Right cardiac atrium (tissue), 5 donors: ENCODE results near the gene PRICKLE3. TPM values are rescaled to one million over a fixed set of nuclear protein-coding genes. Genes with fewer than 3 reads are reported as not detected.
"Not testable (repeated sequence)": the region's sequence is repeated elsewhere in the genome, so short reads cannot be mapped to it uniquely, and the experiment has no call there.

Source experiments
- ATAC-seq, 2 donors: fragments of 200-7000 bp; cut with Tn5 transposase; one replicate each; pipeline versions ENCODE4 v1.8.0 to v1.9.1; 2020; ENCODE audit warnings: moderate library complexity in 2 of 2, mild to moderate bottlenecking in 1 of 2
- DNase-seq, 3 donors: peaks; one replicate each; pipeline ENCODE4 v3.0.0-alpha.2; 2020
- H3K27ac ChIP-seq: one replicate; pipeline ENCODE4 v1.5.1; 2013; ENCODE audit warnings: mild to moderate bottlenecking, low read length, control low read depth, moderate library complexity
- H3K27me3 ChIP-seq: one replicate; pipeline ENCODE4 v1.6.1; 2013; ENCODE audit not compliant: control insufficient read depth, insufficient read depth
- H3K4me1 ChIP-seq: one replicate; pipeline ENCODE4 v1.6.1; 2013; ENCODE audit warnings: low read length; ENCODE audit not compliant: control insufficient read depth, insufficient read depth
- H3K4me3 ChIP-seq: one replicate; pipeline ENCODE4 v1.5.1; 2013; ENCODE audit warnings: low read length, control low read depth
- H3K9me3 ChIP-seq: one replicate; pipeline ENCODE4 v1.6.1; 2013; ENCODE audit warnings: low read length; ENCODE audit not compliant: control insufficient read depth
- WGBS: extraction: QIAGEN DNeasy Blood & Tissue Kit; methylation state at CpG from one replicate; pipeline ENCODE4 v1.1.7; 2013; 5-methylcytosine and 5-hydroxymethylcytosine counted together
- intact Hi-C, 4 donors: fragments of 100-400 bp; cut with DNase I; formaldehyde crosslinking; loops; one replicate each; pipeline versions ENCODE4 v1.11.0 to v1.14.0; 2022 to 2023
- polyA plus RNA-seq: library from polyadenylated mRNA; stranded (reverse); fragments of 200-250 nt; gene quantifications from one replicate; pipeline ENCODE4 v1.2.3, GENCODE V29; 2013
- total RNA-seq, 4 donors: library from RNA; stranded (reverse); fragmentation: NEBNext Ultra II Directional; extraction: Animal tissue kit (Norgen Biotek cat#: 25700); gene quantifications; one replicate each; pipeline ENCODE4 v1.2.1, GENCODE V29; 2021
- donor health status: healthy with polysubstance abuse.
- donor health status: DM: no; HTN: yes; CAD: no.
- donor health status: DM: no; HTN: no; CAD: no.
- donor health status: DM: no; HTN: yes; CAD: no; lungs with severe emphysema.
- donor health status: DM: yes; HTN: yes; CAD: no.

PRICKLE3 gene
- total and polyA plus RNA-seq, 5 donors, result 8.5 to 12.1 (median 10.7) TPM

DNA sequence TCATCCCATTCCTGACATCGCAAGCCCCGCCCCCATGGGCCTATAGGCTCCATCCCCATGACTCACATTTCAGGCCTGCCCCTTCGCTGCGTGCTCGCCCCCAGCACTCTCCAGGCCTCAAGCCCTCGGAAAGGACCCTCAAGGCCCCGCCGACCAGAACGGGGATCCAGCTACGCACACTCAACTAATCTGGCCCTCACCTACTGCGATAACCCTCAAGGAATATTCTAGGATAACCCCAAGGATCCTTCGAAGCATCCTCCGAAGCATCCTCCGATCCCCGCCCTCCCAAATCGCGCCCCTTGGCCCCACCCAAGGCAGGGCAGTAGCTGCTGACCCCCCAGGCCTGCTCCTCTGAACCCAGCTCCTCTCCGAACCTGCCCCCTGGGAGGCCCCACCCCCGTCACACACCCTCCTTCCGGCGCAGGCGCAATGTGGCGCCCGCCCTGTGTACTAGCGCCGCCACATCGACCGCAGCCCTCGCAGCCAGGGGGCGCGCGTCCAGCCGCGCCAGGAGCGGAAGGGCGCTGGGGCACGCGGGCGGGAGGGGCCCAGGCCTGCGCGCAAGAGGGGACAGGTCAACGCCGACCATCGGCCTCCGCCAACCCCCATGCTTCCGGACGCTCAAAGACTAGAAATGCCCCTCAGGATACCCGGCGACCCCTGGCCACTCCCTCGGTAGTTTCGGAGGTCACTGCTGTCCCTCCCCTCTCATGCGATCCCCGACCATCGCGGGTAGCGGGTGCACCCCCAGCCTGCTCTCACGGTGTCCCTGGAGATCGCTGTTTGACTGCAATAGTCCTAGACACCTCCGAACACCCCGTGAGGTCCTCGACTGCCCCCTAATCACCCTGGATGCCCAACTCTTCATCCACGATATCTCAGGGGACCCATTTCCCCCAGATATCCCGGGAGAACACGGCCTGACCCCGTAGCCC lies 30.0 kb downstream of the PRICKLE3 start:
- H3K4me3 ChIP-seq, result peak overlapping the region; percentile 88
- no peaks in the 10 kb centered on the region for H3K9me3 ChIP-seq
- intact Hi-C loops, result no loop called here
- 2% methylated on average over 65 of the region's 65 CpGs for WGBS
- DNase-seq (peak; percentile 90 to 97 (median 96)), ATAC-seq (peak; percentile 95 to 96)
- H3K27ac ChIP-seq, result peak overlapping the region; percentile 100
- no peaks in the 10 kb centered on the region for H3K4me1 ChIP-seq
- no peaks in the 10 kb centered on the region for H3K27me3 ChIP-seq

DNA sequence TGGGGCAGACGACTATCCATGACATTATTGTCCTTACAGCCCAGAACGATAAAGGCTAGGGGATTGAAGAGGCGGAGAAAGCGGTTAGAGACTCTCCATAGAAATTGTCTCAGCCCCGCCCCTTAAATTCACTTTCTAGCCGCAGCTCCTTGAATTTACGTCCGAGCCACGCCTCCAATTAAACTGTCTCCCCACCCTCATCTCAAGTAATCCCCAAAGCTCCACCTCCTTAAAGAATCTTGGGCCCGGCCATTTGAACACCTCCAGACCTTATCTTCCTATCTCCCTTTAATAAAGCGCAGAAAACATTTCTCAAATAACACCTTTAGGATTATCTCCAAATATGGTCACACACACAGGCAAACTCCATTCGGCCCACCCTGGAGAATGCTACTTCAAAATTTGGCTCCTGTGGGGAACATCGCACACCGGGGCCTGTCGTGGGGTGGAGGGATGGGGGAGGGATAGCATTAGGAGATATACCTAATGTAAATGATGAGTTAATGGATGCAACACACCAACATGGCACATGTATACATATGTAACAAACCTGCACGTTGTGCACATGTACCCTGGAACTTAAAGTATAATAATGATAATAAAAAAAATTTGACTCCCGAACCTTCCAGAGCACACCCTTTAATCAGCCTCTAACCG lies 30.8 kb downstream of the PRICKLE3 start:
- 1% methylated on average over 18 of the region's 18 CpGs for WGBS
- peak in 1 of 3 donors; percentile 54 for DNase-seq
- intact Hi-C loops, result no loop called here

DNA sequence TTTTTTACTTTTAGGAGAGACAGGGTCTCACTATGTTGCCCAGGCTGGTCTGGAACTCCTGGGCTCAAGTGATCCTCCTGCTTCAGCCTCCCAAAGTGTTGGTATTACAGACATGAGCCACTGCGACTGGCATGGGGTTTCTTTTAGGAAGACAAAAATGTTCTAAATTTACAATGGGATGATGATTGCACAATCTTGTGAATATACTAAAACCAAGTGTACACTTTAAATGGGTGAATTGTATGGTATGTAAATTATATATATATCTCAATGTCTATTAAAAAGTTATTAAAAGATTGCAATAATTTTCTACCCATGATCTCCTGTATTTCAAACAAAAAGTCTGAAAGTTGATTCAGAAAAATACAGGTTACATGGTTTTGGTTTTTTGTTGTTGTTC lies 32.7 kb downstream of the PRICKLE3 start:
- intact Hi-C loops, result no loop called here
- Histone ChIP-seq H3K4me3 (no peak overlapping the region), H3K9me3 (no peaks in the 10 kb centered on the region), H3K4me1 (no peaks in the 10 kb centered on the region), H3K27ac (no peak overlapping the region), H3K27me3 (no peaks in the 10 kb centered on the region)
- WGBS, result 85% methylated on average over 1 of the region's 1 CpG
- DNase-seq (no peak), ATAC-seq (no peak)

More for the DNA sequence above, 30.8 kb downstream of the PRICKLE3 start:
- peak overlapping the region; percentile 88 for H3K4me3 ChIP-seq
- H3K27ac ChIP-seq, result peak overlapping the region; percentile 100
- no peaks in the 10 kb centered on the region for H3K4me1 ChIP-seq
- ATAC-seq, result peak; percentile 32 to 47
- no peaks in the 10 kb centered on the region for H3K27me3 ChIP-seq
- no peaks in the 10 kb centered on the region for H3K9me3 ChIP-seq

DNA sequence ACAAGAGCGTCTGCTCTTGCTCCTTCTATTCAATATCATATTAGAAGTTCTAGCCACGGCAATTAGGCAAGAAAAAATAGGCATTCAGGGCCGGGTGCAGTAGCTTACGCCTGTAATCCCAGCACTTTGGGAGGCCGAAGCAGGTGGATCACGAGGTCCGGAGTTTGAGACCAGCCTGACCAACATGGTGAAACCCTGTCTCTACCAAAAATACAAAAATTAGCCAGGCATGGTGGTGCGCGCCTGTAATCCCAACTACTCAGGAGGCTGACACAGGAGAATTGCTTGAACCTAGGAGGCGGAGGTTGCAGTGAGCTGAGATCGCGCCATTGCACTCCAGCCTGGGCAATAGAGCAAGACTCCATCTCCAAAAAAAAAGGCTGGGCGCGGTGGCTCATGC lies 36.9 kb downstream of the PRICKLE3 start:
- H3K4me1 ChIP-seq, H3K9me3 ChIP-seq, ATAC-seq, H3K27ac ChIP-seq, H3K27me3 ChIP-seq, H3K4me3 ChIP-seq, DNase-seq, intact Hi-C loops: not testable (repeated sequence)
- WGBS, result 96% methylated on average over 14 of the region's 14 CpGs

DNA sequence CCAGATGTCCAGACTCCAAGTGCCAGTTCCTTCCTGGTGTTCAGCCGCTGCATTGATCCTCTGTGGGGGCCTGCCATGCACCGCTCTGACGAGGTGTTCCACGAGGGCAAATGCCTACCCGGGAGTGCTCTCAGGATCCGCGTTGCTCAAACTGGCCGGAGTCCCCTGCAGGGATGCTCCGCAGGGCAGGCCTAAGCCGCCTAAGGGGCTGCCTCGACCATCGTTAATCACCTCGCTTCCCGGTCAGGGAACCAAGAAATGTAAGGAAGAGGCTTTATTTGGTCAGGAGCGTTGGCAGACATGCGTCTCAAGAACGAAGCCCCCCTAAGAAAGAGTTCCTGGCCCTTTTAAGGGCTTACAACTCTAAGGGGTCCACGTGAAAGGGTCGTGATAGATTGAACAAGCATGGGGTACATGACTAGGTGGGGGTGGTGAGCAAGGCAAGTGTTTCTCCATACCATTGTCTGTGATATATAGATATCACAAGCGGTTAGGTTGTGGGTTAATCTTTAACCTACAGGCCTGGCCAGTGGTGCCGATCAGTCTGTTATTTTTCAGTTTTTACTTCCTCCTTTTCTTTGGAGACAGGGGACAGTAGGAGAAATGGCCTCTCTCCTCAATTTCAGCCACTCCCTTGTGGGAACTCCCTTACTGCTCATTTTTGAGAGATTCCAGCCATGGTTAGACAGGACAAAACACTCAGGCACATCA lies 37.6 kb downstream of the PRICKLE3 start:
- ATAC-seq, H3K4me1 ChIP-seq, H3K27me3 ChIP-seq, DNase-seq, H3K27ac ChIP-seq, intact Hi-C loops, H3K9me3 ChIP-seq, H3K4me3 ChIP-seq: not testable (repeated sequence)
- 85% methylated on average over 21 of the region's 21 CpGs for WGBS

DNA sequence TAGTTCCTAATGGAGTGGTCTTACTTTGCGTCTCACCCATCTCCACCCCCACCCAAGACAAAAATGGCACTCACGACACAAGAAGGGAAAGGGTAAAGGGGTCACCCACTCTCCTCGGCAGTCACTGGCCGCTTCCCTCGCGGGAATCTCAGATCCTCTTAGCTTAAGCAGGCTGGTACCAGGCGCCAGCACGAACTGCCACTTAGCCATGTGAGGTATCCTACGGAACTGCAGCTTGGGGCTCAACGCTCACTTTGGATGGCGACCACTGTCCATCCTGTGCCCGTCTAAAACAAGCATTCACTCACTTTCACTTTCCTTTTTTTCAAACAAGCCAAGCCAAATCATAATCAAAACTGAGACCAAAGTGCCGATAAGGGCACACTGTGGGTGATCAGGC lies 38.2 kb downstream of the PRICKLE3 start:
- Histone ChIP-seq H3K27me3 (no peaks in the 10 kb centered on the region), H3K4me1 (no peaks in the 10 kb centered on the region), H3K9me3 (no peaks in the 10 kb centered on the region), H3K4me3 (no peak overlapping the region), H3K27ac (no peak overlapping the region)
- 91% methylated on average over 13 of the region's 13 CpGs for WGBS
- DNase-seq (no peak), ATAC-seq (no peak)
- intact Hi-C loops, result no loop called here

DNA sequence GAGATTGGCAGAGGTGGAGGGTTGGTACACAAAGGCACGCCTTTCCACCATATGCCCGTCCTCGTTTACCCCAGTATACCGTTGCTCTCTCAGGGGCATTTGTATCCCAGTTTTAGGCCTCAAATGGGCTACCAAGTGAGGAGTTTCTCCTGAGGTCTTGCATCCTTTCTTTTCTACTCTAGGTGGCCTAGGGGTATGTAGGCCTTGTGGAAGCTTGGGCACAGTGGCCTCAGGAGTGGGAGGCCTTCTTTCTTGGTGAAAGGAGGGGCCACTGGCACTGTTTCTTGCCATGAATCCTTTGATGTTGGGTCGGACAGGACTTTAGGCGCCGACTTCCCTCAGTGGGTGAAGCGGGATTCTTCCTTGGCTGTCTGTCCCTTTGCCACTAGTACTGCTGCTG lies 38.9 kb downstream of the PRICKLE3 start:
- H3K9me3 ChIP-seq, result no peaks in the 10 kb centered on the region
- H3K4me1 ChIP-seq, result no peaks in the 10 kb centered on the region
- no peak for ATAC-seq
- no peak overlapping the region for H3K27ac ChIP-seq
- no peak for DNase-seq
- no peaks in the 10 kb centered on the region for H3K27me3 ChIP-seq
- H3K4me3 ChIP-seq, result no peak overlapping the region
- WGBS, result 94% methylated on average over 8 of the region's 8 CpGs
- intact Hi-C loops, result no loop called here

DNA sequence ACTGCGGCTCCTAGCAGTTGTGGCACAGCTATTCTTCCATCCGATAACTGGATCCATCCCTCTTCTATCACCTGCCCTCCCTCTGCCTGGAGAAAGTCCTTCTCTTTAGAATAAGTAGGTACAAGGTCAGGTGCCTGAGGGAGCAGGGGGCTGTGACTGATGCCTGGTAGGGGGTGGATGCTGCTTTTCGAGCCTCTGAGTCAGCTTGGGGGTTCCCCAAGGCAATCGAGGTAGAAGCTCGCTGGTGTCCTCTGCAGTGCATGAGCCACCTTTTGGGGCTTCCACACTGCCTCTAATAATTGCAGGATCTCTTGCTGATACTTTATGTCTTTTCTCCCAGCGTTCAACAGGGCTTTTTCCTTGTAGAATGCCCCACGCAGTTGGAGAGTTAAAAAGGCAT lies 43.0 kb downstream of the PRICKLE3 start:
- H3K4me3 ChIP-seq, intact Hi-C loops, DNase-seq, H3K4me1 ChIP-seq, ATAC-seq, H3K27me3 ChIP-seq, H3K27ac ChIP-seq, H3K9me3 ChIP-seq: not testable (repeated sequence)
- 84% methylated on average over 7 of the region's 7 CpGs for WGBS

DNA sequence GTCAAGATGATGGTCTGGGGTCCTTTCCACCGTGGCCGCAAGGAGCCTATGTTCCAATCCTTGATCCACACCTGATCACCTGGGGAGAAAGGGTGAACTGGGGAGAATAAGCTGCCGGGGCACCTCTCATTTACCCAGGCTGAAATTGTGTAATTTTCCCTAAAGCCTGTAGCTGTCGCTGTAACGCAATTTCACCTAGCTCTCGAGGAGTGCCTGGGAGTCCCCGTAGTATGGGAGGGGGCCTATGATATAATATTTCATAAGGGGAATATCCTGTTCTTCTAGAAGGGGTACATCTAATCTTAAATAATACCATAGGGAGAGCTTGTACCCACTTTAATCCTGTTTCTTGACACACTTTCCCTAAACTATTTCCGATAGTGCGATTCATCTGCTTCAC lies 43.9 kb downstream of the PRICKLE3 start:
- ATAC-seq, intact Hi-C loops, H3K9me3 ChIP-seq, H3K27me3 ChIP-seq, DNase-seq, H3K4me3 ChIP-seq, H3K27ac ChIP-seq, H3K4me1 ChIP-seq: not testable (repeated sequence)
- WGBS, result 32% methylated on average over 9 of the region's 9 CpGs

DNA sequence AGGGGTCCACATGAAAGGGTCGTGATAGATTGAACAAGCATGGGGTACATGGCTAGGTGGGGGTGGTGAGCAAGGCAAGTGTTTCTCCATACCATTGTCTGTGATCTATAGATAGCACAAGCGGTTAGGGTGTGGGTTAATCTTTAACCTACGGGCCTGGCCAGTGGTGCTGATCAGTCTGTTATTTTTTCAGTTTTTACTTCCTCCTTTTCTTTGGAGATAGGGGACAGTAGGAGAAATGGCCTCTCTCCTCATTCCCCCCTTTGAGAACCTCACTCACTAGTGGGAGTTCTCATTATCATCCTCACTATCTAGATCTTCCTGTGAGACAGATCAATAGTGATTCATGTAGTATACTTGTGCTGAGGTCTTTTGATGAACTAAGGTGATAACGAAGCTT lies 46.5 kb downstream of the PRICKLE3 start:
- no peak overlapping the region for H3K4me3 ChIP-seq
- no peaks in the 10 kb centered on the region for H3K27me3 ChIP-seq
- no peak for DNase-seq
- H3K9me3 ChIP-seq, result no peaks in the 10 kb centered on the region
- no peak overlapping the region for H3K27ac ChIP-seq
- H3K4me1 ChIP-seq, result no peaks in the 10 kb centered on the region
- no peak for ATAC-seq
- WGBS, result 93% methylated on average over 4 of the region's 4 CpGs
- intact Hi-C loops, result no loop called here

DNA sequence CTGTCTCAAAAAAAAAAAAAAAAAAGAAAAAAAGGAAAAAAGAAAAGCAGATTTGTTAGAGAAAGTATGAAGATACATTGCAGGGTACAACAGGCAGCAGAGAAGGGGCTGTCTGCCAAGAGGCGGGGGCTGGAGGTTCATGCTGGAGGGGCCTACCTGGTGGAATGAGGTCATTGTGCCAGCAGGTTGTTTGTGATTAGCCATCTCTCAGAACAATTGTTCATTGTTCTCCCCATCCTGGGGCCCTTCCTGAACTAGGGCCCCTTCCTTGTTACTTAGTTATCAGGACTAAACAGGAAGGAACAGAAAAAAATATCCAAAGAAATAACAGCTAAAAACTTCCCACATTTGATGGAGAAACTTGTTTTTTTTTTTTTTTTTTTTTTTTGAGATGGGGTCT lies 48.7 kb downstream of the PRICKLE3 start:
- intact Hi-C loops, result no loop called here
- 77% methylated on average over 1 of the region's 1 CpG for WGBS
- Histone ChIP-seq H3K4me3 (no peak overlapping the region), H3K9me3 (no peaks in the 10 kb centered on the region), H3K27me3 (no peaks in the 10 kb centered on the region), H3K27ac (no peak overlapping the region), H3K4me1 (no peaks in the 10 kb centered on the region)
- no peak for ATAC-seq
- DNase-seq, result no peak
